Uterus (tissue), 2 donors: ENCODE results near the gene WDR6.

Experiments
- POLR2A ChIP-seq, 2 donors: fragments of 450-650 bp; IDR thresholded peaks; one replicate each; pipeline ENCODE4 v1.6.1; 2016; ENCODE audit warnings: antibody characterized with exemption in 2 of 2, mild to moderate bottlenecking in 1 of 2, moderate library complexity in 1 of 2
- TF ChIP-seq, protein P1 (sequence below), 4 experiments: fragments of 200-600 bp in 2 of 4; fragments of 450-650 bp in 2 of 4; sonication (generic) in 2 of 4; IDR thresholded peaks; one replicate each; pipeline ENCODE4 v1.5.1; 2016 to 2019; ENCODE audit warnings: antibody characterized with exemption in 4 of 4, mild to moderate bottlenecking in 2 of 4, moderate library complexity in 1 of 4

DNA sequence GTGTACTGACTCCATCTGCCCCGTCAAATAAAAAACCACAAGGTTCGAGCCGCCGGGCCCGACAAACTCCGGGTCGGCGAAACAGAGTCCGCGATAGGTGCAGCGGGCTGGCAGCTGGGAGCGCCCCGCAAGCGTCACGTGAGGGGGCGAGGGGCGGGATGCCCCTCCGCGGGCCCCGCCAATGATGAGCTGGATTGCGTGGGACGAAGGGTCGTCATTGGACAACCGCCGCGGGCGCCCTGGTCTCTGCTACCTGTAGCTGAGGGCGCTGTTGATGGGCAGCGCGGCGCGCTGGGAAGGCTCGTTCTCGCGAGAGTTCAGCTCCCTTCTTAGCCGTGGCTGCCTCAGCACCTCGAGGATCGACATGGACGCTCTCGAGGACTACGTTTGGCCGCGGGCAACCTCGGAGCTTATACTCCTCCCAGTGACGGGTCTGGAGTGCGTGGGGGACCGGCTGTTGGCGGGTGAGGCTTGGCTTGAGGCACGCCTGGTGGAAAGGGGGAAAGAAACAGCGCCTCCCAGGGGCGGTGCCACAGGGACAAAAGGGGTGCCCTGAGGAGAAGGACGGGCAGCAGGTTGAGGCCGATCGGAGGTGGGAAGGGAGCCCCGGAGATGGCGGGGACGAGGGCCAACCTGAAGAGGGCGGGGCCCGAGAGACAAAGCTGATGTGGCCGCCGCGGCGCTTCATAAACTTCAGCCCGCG is at the start of gene WDR6:
- TF ChIP-seq, protein P1, sequence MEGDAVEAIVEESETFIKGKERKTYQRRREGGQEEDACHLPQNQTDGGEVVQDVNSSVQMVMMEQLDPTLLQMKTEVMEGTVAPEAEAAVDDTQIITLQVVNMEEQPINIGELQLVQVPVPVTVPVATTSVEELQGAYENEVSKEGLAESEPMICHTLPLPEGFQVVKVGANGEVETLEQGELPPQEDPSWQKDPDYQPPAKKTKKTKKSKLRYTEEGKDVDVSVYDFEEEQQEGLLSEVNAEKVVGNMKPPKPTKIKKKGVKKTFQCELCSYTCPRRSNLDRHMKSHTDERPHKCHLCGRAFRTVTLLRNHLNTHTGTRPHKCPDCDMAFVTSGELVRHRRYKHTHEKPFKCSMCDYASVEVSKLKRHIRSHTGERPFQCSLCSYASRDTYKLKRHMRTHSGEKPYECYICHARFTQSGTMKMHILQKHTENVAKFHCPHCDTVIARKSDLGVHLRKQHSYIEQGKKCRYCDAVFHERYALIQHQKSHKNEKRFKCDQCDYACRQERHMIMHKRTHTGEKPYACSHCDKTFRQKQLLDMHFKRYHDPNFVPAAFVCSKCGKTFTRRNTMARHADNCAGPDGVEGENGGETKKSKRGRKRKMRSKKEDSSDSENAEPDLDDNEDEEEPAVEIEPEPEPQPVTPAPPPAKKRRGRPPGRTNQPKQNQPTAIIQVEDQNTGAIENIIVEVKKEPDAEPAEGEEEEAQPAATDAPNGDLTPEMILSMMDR (IDR thresholded peaks at IDR 0.05): peak; percentile 34 to 55 (median 44)
- peak; percentile 70 to 84 for TF ChIP-seq POLR2A (IDR thresholded peaks at IDR 0.05)
